ENCODE measurements around the gene TFCP2.
"Not testable (repeated sequence)": the region's sequence is repeated elsewhere in the genome, so short reads cannot be mapped to it uniquely, and the experiment has no call there.

The TFCP2 gene

GRCh38 chr12:51085757-51086156 lies 87.2 kb downstream of the TFCP2 start:
- no peak for DNase-seq (ENCODE audit: low read depth in 2 of 2, low spot score in 1 of 2)

DNA sequence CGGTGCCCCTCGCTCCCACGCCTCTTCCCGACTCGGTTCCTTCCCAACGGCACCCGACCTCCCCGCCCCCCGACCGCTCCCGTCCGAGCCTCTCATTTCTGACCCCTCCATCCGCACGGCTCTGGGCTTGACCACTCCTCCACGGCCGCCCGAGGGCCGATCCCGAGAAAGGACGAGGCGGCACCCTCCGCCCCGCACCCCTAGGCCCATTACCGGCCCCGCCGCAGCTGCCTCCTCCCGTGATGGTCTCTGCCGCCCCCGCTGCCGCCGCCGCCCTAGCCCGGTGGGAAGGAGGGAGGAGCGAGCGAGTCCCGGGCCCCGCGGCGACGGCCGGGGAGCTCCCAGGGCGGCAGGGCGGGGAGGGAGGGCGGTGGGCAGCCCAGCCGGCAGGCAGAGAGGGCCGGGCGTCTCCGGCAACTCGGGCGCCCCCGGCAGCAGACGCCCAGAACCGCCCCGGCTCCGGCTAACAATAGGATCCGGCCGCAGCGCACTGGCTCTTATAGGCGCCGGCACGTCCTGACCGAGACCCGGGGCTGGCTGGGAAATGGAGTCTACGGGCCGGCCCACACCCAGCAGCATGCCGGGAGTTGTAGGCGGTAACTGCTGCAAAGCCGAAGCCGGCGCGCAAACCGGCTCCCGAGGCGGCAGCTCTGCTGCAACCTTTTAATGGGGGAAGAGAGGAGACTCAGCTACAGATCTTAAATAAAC lies 89.7 kb downstream of the TFCP2 start, which contains the start of gene CSRNP2:
TSS of gene CSRNP2 (minus strand) at position 471 of the 708 bp plus-strand sequence. CDS start 7,035 bp downstream, outside the sequence.
- peak; percentile 81 to 85 for DNase-seq (ENCODE audit: low read depth in 2 of 2, low spot score in 1 of 2)

DNA sequence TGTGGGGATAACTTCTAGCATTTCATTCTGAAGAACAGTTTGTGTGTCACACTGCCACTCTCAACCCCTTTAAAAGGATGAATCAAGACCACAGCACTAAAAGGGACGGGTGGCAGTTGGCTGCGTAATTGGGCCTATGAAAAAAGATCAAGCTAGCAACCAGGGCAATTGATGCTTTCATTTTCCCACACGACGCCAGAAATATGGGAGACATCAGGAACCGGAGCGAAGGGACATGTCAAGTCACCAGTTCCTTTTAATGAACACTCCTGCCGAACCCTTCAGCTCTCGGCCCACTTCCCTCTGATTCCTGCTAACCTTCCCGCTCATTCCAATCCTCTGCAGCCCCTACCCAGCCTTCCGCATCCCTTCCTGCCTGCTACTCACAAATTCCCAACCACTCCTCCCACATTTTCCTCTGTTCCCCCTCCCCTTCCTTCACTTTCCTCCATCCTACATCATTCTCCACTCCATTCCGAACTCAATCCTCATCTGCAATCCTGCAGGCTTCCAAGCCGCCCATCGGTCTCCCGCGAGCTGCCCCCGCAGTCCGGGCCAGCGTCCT lies 90.3 kb downstream of the TFCP2 start:
- DNase-seq (ENCODE audit: low read depth in 2 of 2, low spot score in 1 of 2): no peak

- DNase-seq (ENCODE audit: low read depth in 2 of 2, low spot score in 1 of 2): no peak
Observed at GRCh38 chr12:51081421-51081820, 91.5 kb downstream of the TFCP2 start.

DNA sequence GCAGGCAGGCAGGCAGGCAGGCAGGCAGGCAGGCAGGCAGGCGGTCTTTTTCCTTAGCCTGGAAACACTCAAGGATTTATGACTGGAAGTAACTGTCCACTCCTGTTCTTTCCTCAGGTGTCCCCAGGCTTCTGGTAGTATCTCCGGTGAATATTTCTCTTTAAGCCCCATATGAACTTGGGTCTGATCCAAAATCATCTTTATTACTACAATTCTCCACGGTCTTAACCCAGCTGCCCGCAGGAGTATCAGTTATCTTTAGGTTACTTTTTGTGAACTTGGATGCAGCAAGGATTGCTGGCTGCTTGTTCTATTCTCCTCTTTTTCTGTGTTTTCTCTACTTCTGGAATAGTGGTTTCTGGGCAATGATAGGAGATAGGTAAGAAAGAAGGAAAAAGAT lies 92.8 kb downstream of the TFCP2 start:
- no peak for DNase-seq (ENCODE audit: low read depth in 2 of 2, low spot score in 1 of 2)

GRCh38 chr12:51078866-51079265 lies 94.1 kb downstream of the TFCP2 start:
- not testable (repeated sequence) for DNase-seq (ENCODE audit: low read depth in 2 of 2, low spot score in 1 of 2)

DNA sequence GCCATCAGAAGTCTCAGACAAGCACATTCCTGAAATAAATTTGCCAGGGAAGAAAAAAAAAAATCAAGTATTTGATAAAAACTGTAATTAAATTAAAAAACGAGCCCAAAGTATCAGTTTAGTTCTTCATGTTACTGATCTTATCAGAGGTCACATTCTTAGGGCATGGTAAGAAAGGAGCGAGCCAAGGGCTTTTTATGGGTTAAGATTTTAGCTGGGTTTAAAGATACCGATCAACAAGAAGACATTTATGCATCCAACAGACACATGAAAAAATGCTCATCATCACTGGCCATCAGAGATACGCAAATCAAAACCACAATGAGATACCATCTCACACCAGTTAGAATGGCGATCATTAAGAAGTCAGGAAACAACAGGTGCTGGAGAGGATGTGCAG lies 94.6 kb downstream of the TFCP2 start:
- DNase-seq (ENCODE audit: low read depth in 2 of 2, low spot score in 1 of 2): not testable (repeated sequence)

GRCh38 chr12:51077930-51078329 lies 95.0 kb downstream of the TFCP2 start:
- no peak for DNase-seq (ENCODE audit: low read depth in 2 of 2, low spot score in 1 of 2)

DNA sequence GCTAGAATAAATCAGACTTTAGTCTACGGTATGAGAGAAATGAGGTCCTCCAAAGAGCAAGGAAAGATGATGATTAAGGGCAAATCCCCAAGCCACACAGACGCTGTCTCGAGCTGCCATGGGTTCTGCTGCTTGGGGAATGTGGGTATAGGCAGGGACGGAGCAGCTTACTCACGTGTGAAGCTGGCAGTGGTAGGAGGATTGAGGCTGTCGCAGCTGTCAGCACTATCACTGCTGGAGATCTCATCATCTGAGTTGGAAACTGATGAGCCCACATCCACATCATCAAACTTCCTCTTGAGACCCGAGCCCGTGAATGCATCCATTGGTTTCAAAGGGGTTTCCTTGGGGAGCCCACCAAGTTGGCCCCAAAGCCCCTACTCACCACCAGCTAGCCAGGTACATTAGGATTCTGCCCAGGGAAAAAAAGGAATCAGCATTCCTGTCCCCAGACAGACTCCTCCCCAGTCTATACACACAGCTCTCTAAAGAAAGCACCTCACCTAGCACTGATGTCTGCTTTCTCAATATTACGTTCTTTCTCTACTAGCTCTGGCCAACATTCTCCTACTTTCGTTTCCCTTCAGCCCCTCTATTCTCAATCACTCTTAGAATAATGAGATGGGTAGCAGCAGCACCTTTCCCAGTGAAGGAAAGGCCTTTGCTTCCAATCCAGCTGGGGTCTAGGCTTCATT lies 96.6 kb downstream of the TFCP2 start:
- no peak for DNase-seq (ENCODE audit: low read depth in 2 of 2, low spot score in 1 of 2)

DNA sequence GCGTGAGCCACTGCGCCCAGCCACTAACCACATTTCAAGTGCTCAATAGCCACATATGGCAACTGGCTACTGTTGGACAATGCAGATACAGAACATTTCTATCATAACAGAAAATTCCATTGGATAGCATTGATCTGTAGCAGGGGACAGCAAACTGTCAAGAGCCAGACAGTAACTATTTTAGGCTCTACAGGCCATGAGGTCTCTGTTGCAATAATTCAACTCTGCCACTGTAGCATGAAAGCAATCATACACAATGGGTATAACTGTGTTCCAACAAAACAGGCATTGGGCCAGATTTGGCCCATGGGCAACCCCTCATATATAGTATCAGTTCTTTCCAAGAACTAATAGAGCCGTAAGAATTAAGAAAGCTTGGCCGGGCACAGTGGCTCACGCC lies 97.5 kb downstream of the TFCP2 start:
- no peak for DNase-seq (ENCODE audit: low read depth in 2 of 2, low spot score in 1 of 2)

DNA sequence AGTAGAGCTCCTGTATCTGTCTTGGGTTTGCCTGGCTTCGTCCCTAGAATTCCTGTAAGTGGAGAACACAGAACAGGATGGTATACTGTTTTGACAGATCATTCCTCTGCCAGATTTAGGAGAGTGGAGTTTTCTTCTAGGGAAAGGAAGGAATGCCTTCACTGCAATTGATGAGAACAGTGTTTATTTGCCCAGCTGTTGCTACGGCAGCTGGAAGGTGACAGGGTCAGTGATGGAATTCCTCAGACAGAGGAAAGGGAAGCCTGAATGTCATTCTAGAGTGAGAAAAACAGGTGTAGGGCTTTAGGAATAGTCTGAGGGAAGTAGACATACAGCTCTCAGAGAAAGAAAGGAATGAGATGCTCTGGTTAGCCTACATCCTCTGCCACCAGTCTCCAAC lies 101.3 kb downstream of the TFCP2 start:
- DNase-seq (ENCODE audit: low read depth in 2 of 2, low spot score in 1 of 2): no peak

- DNase-seq (ENCODE audit: low read depth in 2 of 2, low spot score in 1 of 2): no peak
Observed at GRCh38 chr12:51070004-51070403, 102.9 kb downstream of the TFCP2 start.

GRCh38 chr12:51067771-51068170 lies 105.2 kb downstream of the TFCP2 start:
- no peak for DNase-seq (ENCODE audit: low read depth in 2 of 2, low spot score in 1 of 2)

GRCh38 chr12:51067229-51067628 lies 105.7 kb downstream of the TFCP2 start:
- DNase-seq (ENCODE audit: low read depth in 2 of 2, low spot score in 1 of 2): no peak

GRCh38 chr12:51065530-51065929 lies 107.4 kb downstream of the TFCP2 start:
- no peak for DNase-seq (ENCODE audit: low read depth in 2 of 2, low spot score in 1 of 2)

GRCh38 chr12:51062631-51063397 lies 110.1 kb downstream of the TFCP2 start:
- DNase-seq (ENCODE audit: low read depth in 2 of 2, low spot score in 1 of 2): no peak

DNA sequence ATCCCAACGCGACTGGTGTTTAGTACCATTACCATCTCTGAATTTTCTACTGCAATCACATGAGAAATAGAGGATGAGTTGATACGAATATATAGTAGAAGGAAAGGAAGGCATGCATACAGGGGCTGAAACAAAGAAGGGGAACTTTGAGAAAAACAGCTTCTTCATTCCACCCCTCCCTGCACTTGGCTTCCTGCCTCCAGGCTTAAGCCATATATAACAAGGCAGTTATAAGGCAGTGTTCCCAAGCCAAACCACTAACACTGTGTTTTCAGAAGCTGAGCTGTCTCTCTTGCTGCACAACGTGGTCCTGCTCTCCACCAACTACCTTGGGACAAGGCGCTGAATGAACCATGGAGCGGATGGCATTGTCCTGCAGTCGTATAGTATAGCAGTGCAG lies 113.8 kb downstream of the TFCP2 start:
- no peak for DNase-seq (ENCODE audit: low read depth in 2 of 2, low spot score in 1 of 2)

GRCh38 chr12:51056242-51056641 lies 116.7 kb downstream of the TFCP2 start:
- DNase-seq (ENCODE audit: low read depth in 2 of 2, low spot score in 1 of 2): no peak

- DNase-seq (ENCODE audit: low read depth in 2 of 2, low spot score in 1 of 2): no peak
Observed at GRCh38 chr12:51055060-51055459, 117.9 kb downstream of the TFCP2 start.

- no peak for DNase-seq (ENCODE audit: low read depth in 2 of 2, low spot score in 1 of 2)
Observed at GRCh38 chr12:51051787-51052186, 121.1 kb downstream of the TFCP2 start.

DNA sequence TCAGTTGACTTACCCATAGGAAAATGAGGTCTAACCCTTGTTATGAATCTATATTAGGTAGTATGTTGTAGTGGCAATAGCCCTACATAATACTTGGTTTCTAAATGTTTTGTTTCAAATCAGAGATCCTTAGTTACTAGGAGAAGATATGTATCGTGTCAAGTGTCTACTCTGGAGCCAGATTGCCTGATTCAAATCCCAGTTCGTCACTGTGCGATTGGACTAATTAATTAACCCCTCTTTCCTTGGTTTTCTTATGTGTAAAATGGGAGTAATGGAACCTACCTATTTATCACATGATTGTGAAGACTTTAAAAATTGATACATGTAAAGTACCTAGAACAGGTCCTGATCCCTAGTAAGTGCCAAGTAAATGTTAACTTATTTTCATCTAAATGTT lies 123.4 kb downstream of the TFCP2 start:
- DNase-seq (ENCODE audit: low read depth in 2 of 2, low spot score in 1 of 2): no peak
